HCT116 (cell line): ENCODE measurements around the gene ANO3. TPM values are rescaled to one million over a fixed set of nuclear protein-coding genes. Genes with fewer than 3 reads are reported as not detected.

ENCODE experiments used
- ATAC-seq: fragments of 200-7000 bp; cut with Tn5 transposase; 2 replicates; pipeline ENCODE4 v1.9.1; 2020; ENCODE audit warnings: mild to moderate bottlenecking, moderate library complexity
- BruUV-seq: library from RNA; stranded (reverse); fragments of 400-500 nt; replicated peaks from 2 replicates; lab custom pipeline; 2021; lab: Mats Ljungman, UMichigan
- CTCF ChIA-PET: fragments of 300-600 bp; sonication (Branson Sonifier 250); formaldehyde crosslinking; loops from one replicate; lab custom pipeline; 2021; ENCODE audit warnings: antibody characterized with exemption; lab: Charles Lee
- POLR2A ChIA-PET: fragments of 300-600, 350-600 bp; sonication (Branson Sonifier 250); formaldehyde crosslinking; loops from one replicate; lab custom pipeline; 2021; ENCODE audit warnings: antibody characterized with exemption; lab: Charles Lee
- RAD21 ChIA-PET, 2 experiments: fragments of 300-600 bp; sonication (Branson Sonifier 250); formaldehyde crosslinking; loops; one replicate each; lab custom pipeline; 2023; ENCODE audit warnings: low total read pairs in 2 of 2; ENCODE audit not compliant: uncharacterized antibody in 2 of 2, unreplicated experiment in 2 of 2, low non-redundant PET in 1 of 2; lab: Charles Lee
- DNase-seq: peaks from one replicate; pipeline ENCODE4 v3.0.0-alpha.2; 2010; ENCODE audit warnings: low read depth, low spot score
- H2AFZ ChIP-seq: fragments of 200-600 bp; shearing (Covaris generic), sonication (generic); 2 replicates; pipeline ENCODE4 v1.6.1; 2017; ENCODE audit warnings: low read depth, mixed run types, mixed read lengths, antibody characterized with exemption, low read length; ENCODE audit not compliant: poor library complexity, severe bottlenecking
- H3K27ac ChIP-seq: 2 replicates; pipeline ENCODE4 v1.5.1; 2012; ENCODE audit warnings: low read depth, low read length
- H3K27me3 ChIP-seq: fragments of 200-600 bp; sonication (generic); 2 replicates; pipeline ENCODE4 v1.6.1; 2016; ENCODE audit warnings: mixed run types, low read length, mixed read lengths; ENCODE audit not compliant: insufficient read depth
- H3K36me3 ChIP-seq, 2 experiments: fragments of 200-500 bp in 1 of 2; fragments of 200-600 bp in 1 of 2; sonication (Bioruptor generic) in 1 of 2; sonication (generic) in 1 of 2; 2 replicates each; pipeline versions ENCODE4 v1.5.1 to v1.6.1; 2014 to 2016; ENCODE audit warnings: low read length in 2 of 2, inconsistent platforms in 1 of 2, mixed read lengths in 1 of 2, mixed run types in 1 of 2; ENCODE audit not compliant: insufficient read depth in 2 of 2, control insufficient read depth in 1 of 2
- H3K4me1 ChIP-seq, 2 experiments: fragments of 200-600 bp in 1 of 2; sonication (generic) in 1 of 2; 2 replicates each; pipeline versions ENCODE4 v1.5.1 to v1.6.1; 2012 to 2017; ENCODE audit warnings: low read length in 2 of 2, inconsistent platforms in 1 of 2, mild to moderate bottlenecking in 1 of 2, mixed read lengths in 1 of 2, mixed run types in 1 of 2, moderate library complexity in 1 of 2; ENCODE audit not compliant: insufficient read depth in 2 of 2, control insufficient read depth in 1 of 2
- H3K4me2 ChIP-seq: fragments of 200-600 bp; sonication (generic); 2 replicates; pipeline ENCODE4 v1.6.1; 2017; ENCODE audit warnings: mixed run types, low read length, mixed read lengths
- H3K4me3 ChIP-seq, 2 experiments: fragments of 200-600 bp in 1 of 2; sonication (generic) in 1 of 2; replicated peaks in 1 of 2; 2 replicates each; pipeline ENCODE4 v1.5.1; 2011 to 2016; ENCODE audit warnings: low read length in 2 of 2, control low read depth in 1 of 2, low read depth in 1 of 2, mild to moderate bottlenecking in 1 of 2, mixed read lengths in 1 of 2, mixed run types in 1 of 2
- H3K79me2 ChIP-seq: fragments of 200-600 bp; sonication (generic); 2 replicates; pipeline ENCODE4 v1.6.1; 2017; ENCODE audit warnings: mild to moderate bottlenecking, mixed run types, low read length, moderate library complexity, mixed read lengths; ENCODE audit not compliant: insufficient read depth
- H3K9ac ChIP-seq: fragments of 200-600 bp; sonication (generic); 2 replicates; pipeline ENCODE4 v1.6.1; 2016; ENCODE audit warnings: low read length, mixed read lengths
- H3K9me2 ChIP-seq: fragments of 200-600 bp; sonication (generic), shearing (Covaris generic); 2 replicates; pipeline ENCODE4 v1.6.1; 2017; ENCODE audit warnings: mixed run types, mild to moderate bottlenecking, moderate library complexity; ENCODE audit not compliant: insufficient read depth
- H3K9me3 ChIP-seq, 2 experiments: fragments of 200-500 bp in 1 of 2; fragments of 200-600 bp in 1 of 2; sonication (Bioruptor generic) in 1 of 2; sonication (generic) in 1 of 2; 2 replicates each; pipeline ENCODE4 v1.6.1; 2014 to 2017; ENCODE audit warnings: low read length in 2 of 2, mixed read lengths in 2 of 2, inconsistent platforms in 1 of 2, low read depth in 1 of 2, mild to moderate bottlenecking in 1 of 2, mixed run types in 1 of 2, moderate library complexity in 1 of 2; ENCODE audit not compliant: control insufficient read depth in 1 of 2, insufficient read depth in 1 of 2
- H4K20me1 ChIP-seq: fragments of 200-600 bp; sonication (generic), shearing (Covaris generic); 2 replicates; pipeline ENCODE4 v1.6.1; 2017; ENCODE audit warnings: mixed run types, mild to moderate bottlenecking, moderate library complexity; ENCODE audit not compliant: insufficient read depth
- ATF3 ChIP-seq: IDR thresholded peaks from 2 replicates; pipeline ENCODE4 v1.6.1; 2012
- EGR1 ChIP-seq: IDR thresholded peaks from 2 replicates; pipeline ENCODE4 v1.6.1; 2012; ENCODE audit warnings: low read depth
- EZH2 ChIP-seq: fragments of 200-600 bp; sonication (generic); IDR thresholded peaks from 2 replicates; pipeline ENCODE4 v1.6.1; 2017; ENCODE audit warnings: antibody characterized with exemption, mixed run types
- FOSL1 ChIP-seq: IDR thresholded peaks from 2 replicates; pipeline ENCODE4 v1.6.1; 2012; ENCODE audit warnings: low read depth
- POLR2A ChIP-seq: IDR thresholded peaks from 2 replicates; pipeline ENCODE4 v1.7.0; 2011; ENCODE audit warnings: borderline replicate concordance; ENCODE audit not compliant: insufficient read depth, insufficient read length; ENCODE audit errors: extremely low read depth
- REST ChIP-seq: IDR thresholded peaks from 2 replicates; pipeline ENCODE4 v1.6.1; 2012; ENCODE audit warnings: low read depth
- SP1 ChIP-seq: IDR thresholded peaks from 2 replicates; pipeline ENCODE4 v1.6.1; 2012; ENCODE audit warnings: low read depth
- ZBTB33 ChIP-seq: IDR thresholded peaks from 2 replicates; pipeline ENCODE4 v1.6.1; 2011; ENCODE audit warnings: mild to moderate bottlenecking, low read length, moderate library complexity; ENCODE audit not compliant: insufficient replicate concordance; ENCODE audit errors: extremely low read depth
- intact Hi-C: fragments of 100-400 bp; cut with micrococcal nuclease; formaldehyde crosslinking; loops from 2 replicates; pipeline ENCODE4 v1.10.0; 2022
- total RNA-seq: library from RNA; stranded (reverse); gene quantifications from one replicate; pipeline ENCODE4 v1.2.1, GENCODE V29; 2021; ENCODE audit not compliant: unreplicated experiment

The ANO3 gene
- total RNA-seq, 1 experiment from 2014 or later = not detected

- H3K27me3 ChIP-seq = no peaks in the 10 kb centered on the region
- ChIA-PET CTCF (interaction anchor here (1.4 kb wide), 1 partner anchor 873 kb away, joined by 4 read pairs; no protein-coding TSS in a partner anchor), POLR2A (no interaction called here), RAD21 (no interaction called here)
- H3K4me2 ChIP-seq = no peak overlapping the region
- no peak overlapping the region for H2AFZ ChIP-seq
- DNase-seq (no peak), ATAC-seq (no peak)
- no peaks in the 10 kb centered on the region for H3K4me1 ChIP-seq
- no peaks in the 10 kb centered on the region for H4K20me1 ChIP-seq
- no peak overlapping the region for H3K27ac ChIP-seq
- TF ChIP-seq FOSL1 = no peak
- no peak for TF ChIP-seq POLR2A
- no peak for TF ChIP-seq ZBTB33
- no peak for TF ChIP-seq EGR1
- TF ChIP-seq EZH2 = no peak
- TF ChIP-seq SP1 = no peak
- no peak for TF ChIP-seq ATF3
- no peak for TF ChIP-seq REST
- intact Hi-C loops = loop anchor here (1.0 to 5.0 kb wide), 2 partner anchors 873 to 1202 kb away; no protein-coding TSS in a partner anchor
- H3K9me2 ChIP-seq = no peaks in the 10 kb centered on the region
- no peak overlapping the region for H3K4me3 ChIP-seq
- H3K9me3 ChIP-seq = no peaks in the 10 kb centered on the region
- H3K9ac ChIP-seq = no peak overlapping the region
- H3K79me2 ChIP-seq = no peaks in the 10 kb centered on the region
- H3K36me3 ChIP-seq = no peaks in the 10 kb centered on the region
- BruUV-seq = no TSS peak
These were observed 46.3 kb upstream of the ANO3 start for GRCh38 chr11:26285608-26286007.
